ENCODE results near the gene IQSEC3. TPM values are rescaled to one million over a fixed set of nuclear protein-coding genes. Genes with fewer than 3 reads are reported as not detected.

Gene IQSEC3
- total and polyA plus RNA-seq, 2 of the 13 experiments (the other 11 are each of a cell fraction or from before 2014, with no cell fraction given): not detected

DNA sequence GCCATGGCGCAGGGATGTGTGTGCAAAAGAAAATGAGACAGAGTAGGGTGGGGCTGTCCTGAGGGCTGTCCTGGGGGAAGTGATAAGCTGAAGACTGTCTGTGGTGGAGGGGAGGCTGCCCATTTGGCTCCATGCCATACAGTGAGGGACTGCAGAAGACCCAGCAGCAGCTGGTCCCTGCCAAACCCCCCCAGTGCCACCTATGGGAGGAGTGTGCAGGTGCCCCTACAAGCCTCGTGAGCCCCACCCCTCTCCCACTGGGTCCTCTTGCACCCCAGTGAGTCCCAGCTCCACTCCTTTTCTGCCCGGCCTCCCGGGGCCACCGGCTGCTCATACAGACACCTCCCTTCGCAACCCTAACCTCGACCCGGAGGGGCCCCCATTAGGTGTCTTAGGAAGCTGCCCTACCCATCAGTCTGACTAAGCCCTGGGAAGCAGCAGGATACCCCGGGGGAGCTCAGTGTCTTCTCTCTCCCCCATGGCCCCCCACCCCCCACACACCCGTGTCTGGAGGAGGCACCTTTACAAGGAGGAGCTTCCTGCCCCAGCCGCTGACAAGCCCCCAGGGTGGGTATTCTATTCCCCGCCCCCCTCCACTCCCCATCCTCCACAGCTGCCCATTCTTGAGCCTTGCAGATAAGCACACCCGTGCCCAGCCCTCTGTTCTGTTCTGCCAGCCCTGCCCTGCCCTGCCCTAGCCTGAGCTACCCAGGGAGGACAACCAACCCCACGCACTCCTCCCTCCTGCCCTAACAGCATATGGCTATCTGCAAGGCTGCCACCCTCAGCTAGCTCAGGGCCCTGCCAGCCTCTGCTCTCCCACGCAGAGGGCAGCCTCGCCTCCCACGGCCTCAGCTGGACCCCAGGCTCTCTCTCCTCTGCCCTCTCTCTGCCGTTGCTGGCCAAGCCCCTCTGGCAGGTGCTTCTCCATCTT is 105.4 kb downstream of the IQSEC3 start:
- ChIA-PET POLR2A (interaction anchor here (1.4 kb wide), 1 partner anchor 28 kb away, joined by 3 read pairs; no protein-coding TSS in a partner anchor), CTCF (ENCODE audit: low intra/inter-chr PET ratio, low total read pairs) (no interaction called here)
- Histone ChIP-seq H3K27me3 (ENCODE audit: control insufficient read depth in 1 of 2, insufficient read depth in 2 of 2, low read length in 2 of 2) (peaks cover 5 to 72% of the 10 kb centered on the region in 2 experiments; a peak in 4 of 5 replicates), H3K9me3 (ENCODE audit: low read length) (no peaks in the 10 kb centered on the region), H3K4me1 (ENCODE audit: insufficient read depth, low read length) (peaks cover 43% of the 10 kb centered on the region), H4K20me1 (ENCODE audit: insufficient read depth, low read length) (0 out of 2 replicates have a peak, but pooled peaks cover 3% of the 10 kb centered on the region), H3K4me3 (replicated peaks in 1 of 3; ENCODE audit: insufficient read depth in 1 of 3, low read depth in 2 of 3, low read length in 3 of 3) (no peak overlapping the region), H2AFZ (ENCODE audit: low read length) (no peak overlapping the region), H3K27ac (ENCODE audit: extremely low read length, insufficient read depth, low read length) (no peak overlapping the region), H3K9ac (ENCODE audit: insufficient read depth, low read depth, low read length) (no peak overlapping the region), H3K4me2 (ENCODE audit: low read depth, low read length) (no peak overlapping the region), H3K36me3 (replicated peaks in 1 of 2; ENCODE audit: control insufficient read depth in 1 of 2, insufficient read depth in 2 of 2, low read length in 2 of 2) (no peaks in the 10 kb centered on the region), H3K79me2 (ENCODE audit: insufficient read depth, low read length) (no peaks in the 10 kb centered on the region)
- in situ Hi-C loops (cut with HindIII; ENCODE audit: extremely low pct_ligation_motif_present, low pct_unique_long_range_greater_than_20kb): no loop called here
- ATAC-seq: no peak
- no peak for FAIRE-seq
- no TSS peak for BruUV-seq (replicated peaks)
- WGBS (ENCODE audit: low lambda C conversion rate): 47% methylated on average over 8 of the region's 18 CpGs
- intact Hi-C loops (cut with micrococcal nuclease; ENCODE audit: unreplicated experiment): no loop called here
- TF ChIP-seq ZNF44 (CRISPR knock-in tag; IDR thresholded peaks at IDR 0.05) (no peak), ZNF263 (CRISPR knock-in tag; IDR thresholded peaks at IDR 0.05) (no peak), MYNN (CRISPR knock-in tag; IDR thresholded peaks at IDR 0.05; ENCODE audit: low read depth) (no peak), EZH2 (conservative IDR thresholded peaks at IDR 0.05; ENCODE audit: low read depth, low read length) (no peak)
- no peak for DNase-seq (ENCODE audit: low spot score)

GRCh38 chr12:172732-173161 is 106.2 kb downstream of the IQSEC3 start:
- Histone ChIP-seq H3K4me2 (ENCODE audit: low read depth, low read length) (no peak overlapping the region), H3K36me3 (replicated peaks in 1 of 2; ENCODE audit: control insufficient read depth in 1 of 2, insufficient read depth in 2 of 2, low read length in 2 of 2) (no peaks in the 10 kb centered on the region), H3K9ac (ENCODE audit: insufficient read depth, low read depth, low read length) (no peak overlapping the region), H4K20me1 (ENCODE audit: insufficient read depth, low read length) (0 out of 2 replicates have a peak, but pooled peaks cover 3% of the 10 kb centered on the region), H3K27ac (ENCODE audit: extremely low read length, insufficient read depth, low read length) (no peak overlapping the region), H3K79me2 (ENCODE audit: insufficient read depth, low read length) (no peaks in the 10 kb centered on the region), H3K27me3 (ENCODE audit: control insufficient read depth in 1 of 2, insufficient read depth in 2 of 2, low read length in 2 of 2) (peaks cover 5 to 70% of the 10 kb centered on the region in 2 experiments; a peak in 4 of 5 replicates), H2AFZ (ENCODE audit: low read length) (no peak overlapping the region), H3K4me1 (ENCODE audit: insufficient read depth, low read length) (peaks cover 37% of the 10 kb centered on the region), H3K9me3 (ENCODE audit: low read length) (no peaks in the 10 kb centered on the region), H3K4me3 (replicated peaks in 1 of 3; ENCODE audit: insufficient read depth in 1 of 3, low read depth in 2 of 3, low read length in 3 of 3) (no peak overlapping the region)
- DNase-seq (ENCODE audit: low spot score) (no peak), ATAC-seq (no peak), FAIRE-seq (no peak)
- CTCF ChIA-PET (ENCODE audit: low intra/inter-chr PET ratio, low total read pairs): no interaction called here
- POLR2A ChIA-PET: no interaction called here
- intact Hi-C loops (cut with micrococcal nuclease; ENCODE audit: unreplicated experiment): no loop called here
- in situ Hi-C loops (cut with HindIII; ENCODE audit: extremely low pct_ligation_motif_present, low pct_unique_long_range_greater_than_20kb): no loop called here
- no TSS peak for BruUV-seq (replicated peaks)
- 69% methylated on average over 13 of the region's 15 CpGs for WGBS (ENCODE audit: low lambda C conversion rate)
- no peak for TF ChIP-seq ZNF543 (CRISPR knock-in tag; IDR thresholded peaks at IDR 0.05)
- TF ChIP-seq CHCHD3 (CRISPR knock-in tag; IDR thresholded peaks at IDR 0.05): no peak
- no peak for TF ChIP-seq ZEB1 (IDR thresholded peaks at IDR 0.05; ENCODE audit: insufficient replicate concordance, low read depth)
- TF ChIP-seq ZFP36 (IDR thresholded peaks at IDR 0.05; ENCODE audit: borderline replicate concordance, low read depth, low read length, partially characterized antibody): no peak
- TF ChIP-seq TP53 (CRISPR knock-in tag; conservative IDR thresholded peaks at IDR 0.05): no peak
- no peak for TF ChIP-seq THRA (CRISPR knock-in tag; IDR thresholded peaks at IDR 0.05; ENCODE audit: borderline replicate concordance)
- TF ChIP-seq ZNF136 (CRISPR knock-in tag; IDR thresholded peaks at IDR 0.05; ENCODE audit: low read depth): no peak
- TF ChIP-seq HNRNPK (IDR thresholded peaks at IDR 0.05; ENCODE audit: low read depth, low read length, poor library complexity, severe bottlenecking): no peak
- no peak for TF ChIP-seq ZNF121 (CRISPR knock-in tag; IDR thresholded peaks at IDR 0.05)
- TF ChIP-seq, protein P1, sequence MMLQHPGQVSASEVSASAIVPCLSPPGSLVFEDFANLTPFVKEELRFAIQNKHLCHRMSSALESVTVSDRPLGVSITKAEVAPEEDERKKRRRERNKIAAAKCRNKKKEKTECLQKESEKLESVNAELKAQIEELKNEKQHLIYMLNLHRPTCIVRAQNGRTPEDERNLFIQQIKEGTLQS (CRISPR knock-in tag; IDR thresholded peaks at IDR 0.05): no peak
- TF ChIP-seq SMAD1 (CRISPR knock-in tag; IDR thresholded peaks at IDR 0.05; ENCODE audit: borderline replicate concordance, low read depth): no peak
- TF ChIP-seq ZNF382 (CRISPR knock-in tag; IDR thresholded peaks at IDR 0.05; ENCODE audit: borderline replicate concordance): no peak
